ENCODE data around the gene VARS2. TPM values are rescaled to one million over a fixed set of nuclear protein-coding genes. Genes with fewer than 3 reads are reported as not detected.

The VARS2 gene
- total and polyA plus RNA-seq, 9 of the 15 experiments (the other 6 are each of a cell fraction or from before 2014, with no cell fraction given) = 1.6 to 53.6 (median 29.9) TPM

- TF ChIP-seq ATF6 (CRISPR knock-in tag; IDR thresholded peaks at IDR 0.05) (no peak), NFATC3 (IDR thresholded peaks at IDR 0.05) (no peak), ZBED1 (IDR thresholded peaks at IDR 0.05) (no peak), ELK1 (CRISPR knock-in tag; IDR thresholded peaks at IDR 0.05) (no peak), RBBP5 (IDR thresholded peaks at IDR 0.05; ENCODE audit: borderline replicate concordance, insufficient read depth, low read length, poor library complexity, severe bottlenecking) (no peak)
Measured at GRCh38 chr6:30880698-30881252, 33.3 kb upstream of the VARS2 start (continued).

- ChIA-PET CTCF (ENCODE audit: low intra/inter-chr PET ratio) (no interaction called here), POLR2A (interaction anchor here (0.6 to 1.6 kb wide), 9 partner anchors 9 to 701 kb away, joined by 3 to 6 read pairs (median 4); partner anchors contain the start of gene VARS2)
- ATAC-seq = no peak
- in situ Hi-C loops (cut with MboI) (no loop called here), intact Hi-C loops (cut with micrococcal nuclease) (no loop called here)
- no peak overlapping the region for H3K4me3 ChIP-seq
- H3K27ac ChIP-seq (ENCODE audit: extremely low read depth, low read depth, low read length) = no peak overlapping the region
- peak overlapping the region in 1 of 2 experiments; percentile 83; a peak in 2 of 4 replicates for H3K9ac ChIP-seq (ENCODE audit: insufficient read depth in 1 of 2, low read depth in 2 of 2, low read length in 2 of 2)
- H4K20me1 ChIP-seq (replicated peaks; ENCODE audit: control insufficient read depth, insufficient read depth, low read length) = peaks cover 5% of the 10 kb centered on the region; the same call in 1 of the 2 replicates
- BruUV-seq (replicated peaks) = no TSS peak
- no peaks in the 10 kb centered on the region for H3K36me3 ChIP-seq (ENCODE audit: control insufficient read depth, insufficient read depth, low read length)
- TF ChIP-seq DPF2 (IDR thresholded peaks at IDR 0.05) (peak; percentile 20; the same call in 1 of the 2 replicates), SMARCE1 (IDR thresholded peaks at IDR 0.05) (0 out of 2 replicates have a peak, but pooled peaks have one; percentile 9), NFRKB (IDR thresholded peaks at IDR 0.05; ENCODE audit: low read depth) (0 out of 2 replicates have a peak, but pooled peaks have one; percentile 36), TRIM24 (IDR thresholded peaks at IDR 0.05) (0 out of 4 replicates have a peak, but pooled peaks of 1 of the 2 experiments have one; percentile 8), MAFK (IDR thresholded peaks at IDR 0.05; ENCODE audit: low read length) (no peak), ELF4 (CRISPR knock-in tag; IDR thresholded peaks at IDR 0.05) (peak; percentile 65; the same call in 1 of the 2 replicates), MLX (CRISPR knock-in tag; conservative IDR thresholded peaks at IDR 0.05) (no peak), CBFA2T3 (IDR thresholded peaks at IDR 0.05) (peak; percentile 8; the same call in 1 of the 2 replicates), FOXJ2 (tag; IDR thresholded peaks at IDR 0.05) (no peak), CBFA2T2 (conservative IDR thresholded peaks at IDR 0.05) (peak; percentile 28)
- FAIRE-seq = no peak
- H3K4me2 ChIP-seq (ENCODE audit: insufficient read depth, low read length) = no peak overlapping the region
- peak overlapping the region; percentile 46; the same call in 1 of the 2 replicates for H2AFZ ChIP-seq (ENCODE audit: low read depth, low read length)
- no peak for DNase-seq (ENCODE audit: extremely low read depth in 1 of 4, low spot score in 3 of 4)
- peaks cover 21% of the 10 kb centered on the region for H3K79me2 ChIP-seq (ENCODE audit: control insufficient read depth, insufficient read depth, low read length)
- peaks cover 76 to 87% of the 10 kb centered on the region in 2 experiments for H3K4me1 ChIP-seq (replicated peaks in 1 of 2; ENCODE audit: control insufficient read depth in 2 of 2, insufficient read depth in 2 of 2, low read length in 2 of 2)
- peaks cover 3% of the 10 kb centered on the region for H3K9me1 ChIP-seq (ENCODE audit: control insufficient read depth, insufficient read depth, low read length)
- no peaks in the 10 kb centered on the region for H3K27me3 ChIP-seq (ENCODE audit: control insufficient read depth in 2 of 2, insufficient read depth in 2 of 2, low read length in 2 of 2)
- 72% methylated on average over 14 of the region's 14 CpGs for WGBS (ENCODE audit: insufficient coverage, low coverage, missing lambda C conversion rate)
- H3K9me3 ChIP-seq (replicated peaks; ENCODE audit: control insufficient read depth, insufficient read depth, low read depth, low read length) = no peaks in the 10 kb centered on the region
Measured at GRCh38 chr6:30881392-30882203, 32.4 kb upstream of the VARS2 start.

All from K562 (cell line).